Epidermal melanocyte (primary cell): Measurements from ENCODE around the gene UGT1A6.

ENCODE experiments used
- DNase-seq: peaks from one replicate; pipeline ENCODE4 v3.0.0; 2011; ENCODE audit warnings: low spot score; ENCODE audit not compliant: insufficient read length

UGT1A6 gene

DNA sequence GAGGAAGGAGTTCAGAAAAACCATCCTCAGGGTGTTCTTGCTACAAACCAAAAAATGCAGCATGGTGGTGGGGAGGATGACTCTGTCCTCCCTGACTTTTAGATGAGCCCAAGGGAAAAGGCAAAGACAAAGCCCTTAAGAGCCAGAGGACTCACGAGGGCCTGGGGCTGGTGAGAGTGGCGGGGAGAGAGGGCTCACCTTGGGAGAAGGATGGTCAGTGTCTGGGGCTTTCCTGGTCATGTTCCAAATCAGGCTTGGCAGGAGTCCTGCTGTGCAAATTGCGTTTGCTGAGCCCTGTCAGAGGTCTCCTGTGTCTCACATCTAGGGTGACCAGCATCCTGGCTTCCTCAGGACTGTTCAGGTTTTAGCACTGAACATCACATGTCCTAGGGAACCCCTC, 72.1 kb downstream of the UGT1A6 start:
- DNase-seq, result no peak

DNA sequence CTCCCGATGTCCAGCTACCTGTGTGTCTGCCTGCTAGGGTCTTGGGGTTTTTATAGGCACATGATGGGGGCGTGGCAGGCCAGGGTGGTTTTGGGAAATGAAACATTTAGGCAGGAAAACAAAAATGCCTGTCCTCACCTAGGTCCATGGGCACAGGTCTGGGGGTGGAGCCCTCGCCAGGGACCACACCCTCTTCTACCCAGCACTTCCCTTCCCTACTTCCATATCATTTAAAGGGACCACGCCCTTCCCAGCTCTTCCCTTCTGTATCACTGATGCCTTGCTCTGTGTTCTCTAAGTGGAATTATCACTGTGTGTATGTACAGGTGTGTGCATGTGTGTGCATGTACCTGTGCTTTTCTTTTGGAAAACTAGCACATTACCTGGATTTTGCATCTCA, 73.7 kb downstream of the UGT1A6 start:
- no peak for DNase-seq

DNA sequence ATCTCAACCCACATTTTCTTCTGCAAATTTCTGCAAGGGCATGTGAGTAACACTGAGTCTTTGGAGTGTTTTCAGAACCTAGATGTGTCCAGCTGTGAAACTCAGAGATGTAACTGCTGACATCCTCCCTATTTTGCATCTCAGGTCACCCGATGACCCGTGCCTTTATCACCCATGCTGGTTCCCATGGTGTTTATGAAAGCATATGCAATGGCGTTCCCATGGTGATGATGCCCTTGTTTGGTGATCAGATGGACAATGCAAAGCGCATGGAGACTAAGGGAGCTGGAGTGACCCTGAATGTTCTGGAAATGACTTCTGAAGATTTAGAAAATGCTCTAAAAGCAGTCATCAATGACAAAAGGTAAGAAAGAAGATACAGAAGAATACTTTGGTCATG, 75.4 kb downstream of the UGT1A6 start:
- no peak for DNase-seq

DNA sequence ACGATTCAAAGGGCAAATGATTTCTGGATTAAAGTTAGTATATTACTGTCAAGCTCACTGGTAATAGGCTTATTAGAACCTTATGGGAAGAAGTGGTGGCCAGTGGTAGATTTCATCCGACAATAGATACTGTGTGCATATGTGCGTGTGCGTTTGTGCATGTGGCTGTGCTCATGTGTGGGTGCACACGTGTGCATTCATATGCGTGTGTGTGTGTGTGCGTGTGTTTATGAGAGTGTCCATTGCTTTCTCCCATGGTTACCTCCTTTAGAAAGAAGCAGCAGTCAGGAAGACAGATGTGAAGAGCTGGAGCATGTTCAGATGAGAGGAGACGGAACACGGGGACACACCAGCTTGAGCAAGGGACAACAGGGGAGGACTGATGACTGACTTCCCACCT, 76.6 kb downstream of the UGT1A6 start:
- DNase-seq, result no peak

DNA sequence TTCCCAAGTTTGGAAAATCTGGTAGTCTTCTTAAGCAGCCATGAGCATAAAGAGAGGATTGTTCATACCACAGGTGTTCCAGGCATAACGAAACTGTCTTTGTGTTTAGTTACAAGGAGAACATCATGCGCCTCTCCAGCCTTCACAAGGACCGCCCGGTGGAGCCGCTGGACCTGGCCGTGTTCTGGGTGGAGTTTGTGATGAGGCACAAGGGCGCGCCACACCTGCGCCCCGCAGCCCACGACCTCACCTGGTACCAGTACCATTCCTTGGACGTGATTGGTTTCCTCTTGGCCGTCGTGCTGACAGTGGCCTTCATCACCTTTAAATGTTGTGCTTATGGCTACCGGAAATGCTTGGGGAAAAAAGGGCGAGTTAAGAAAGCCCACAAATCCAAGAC, 79.5 kb downstream of the UGT1A6 start:
- DNase-seq, result no peak

DNA sequence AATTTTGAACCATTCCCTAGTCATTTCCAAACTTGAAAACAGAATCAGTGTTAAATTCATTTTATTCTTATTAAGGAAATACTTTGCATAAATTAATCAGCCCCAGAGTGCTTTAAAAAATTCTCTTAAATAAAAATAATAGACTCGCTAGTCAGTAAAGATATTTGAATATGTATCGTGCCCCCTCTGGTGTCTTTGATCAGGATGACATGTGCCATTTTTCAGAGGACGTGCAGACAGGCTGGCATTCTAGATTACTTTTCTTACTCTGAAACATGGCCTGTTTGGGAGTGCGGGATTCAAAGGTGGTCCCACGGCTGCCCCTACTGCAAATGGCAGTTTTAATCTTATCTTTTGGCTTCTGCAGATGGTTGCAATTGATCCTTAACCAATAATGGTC, 79.9 kb downstream of the UGT1A6 start:
- DNase-seq, result no peak

DNA sequence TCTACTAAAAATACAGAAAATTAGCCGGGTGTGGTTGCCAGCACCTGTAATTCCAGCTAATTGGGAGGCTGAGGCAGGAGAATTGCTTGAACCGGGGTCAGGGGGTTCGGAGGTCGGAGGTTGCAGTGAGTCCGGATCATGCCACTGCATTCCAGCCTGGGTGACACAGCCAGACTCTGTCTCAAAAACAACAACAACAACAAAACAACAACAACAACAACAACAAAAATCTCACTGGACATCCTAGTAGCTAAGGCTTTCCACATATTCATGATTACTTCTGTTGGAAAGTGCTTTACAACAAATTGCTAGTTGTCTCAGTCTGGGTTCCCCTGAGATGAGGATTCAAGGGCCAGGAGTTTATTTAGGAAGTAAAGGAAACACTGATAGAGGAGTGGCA, 81.2 kb downstream of the UGT1A6 start:
- DNase-seq, result no peak

DNA sequence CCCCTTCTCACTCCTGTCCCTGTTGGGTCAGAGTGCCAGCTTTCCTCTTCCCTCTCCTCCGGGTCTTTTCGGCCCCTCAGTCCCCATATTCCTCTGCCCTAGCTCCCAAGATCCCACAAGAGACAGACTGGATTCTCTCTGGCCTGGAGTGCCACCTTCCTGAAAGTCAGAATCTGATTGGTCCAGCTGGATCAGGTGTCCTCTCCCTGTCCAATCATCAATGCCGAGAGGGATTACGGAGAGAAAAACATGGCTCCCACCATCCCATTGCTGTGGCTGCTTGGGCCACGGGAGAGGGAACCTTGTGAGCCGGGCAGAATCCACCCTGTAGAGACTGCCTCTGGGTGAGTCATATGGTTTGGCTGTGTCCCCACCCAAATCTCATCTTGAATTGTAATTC, 82.7 kb downstream of the UGT1A6 start:
- DNase-seq, result no peak

DNA sequence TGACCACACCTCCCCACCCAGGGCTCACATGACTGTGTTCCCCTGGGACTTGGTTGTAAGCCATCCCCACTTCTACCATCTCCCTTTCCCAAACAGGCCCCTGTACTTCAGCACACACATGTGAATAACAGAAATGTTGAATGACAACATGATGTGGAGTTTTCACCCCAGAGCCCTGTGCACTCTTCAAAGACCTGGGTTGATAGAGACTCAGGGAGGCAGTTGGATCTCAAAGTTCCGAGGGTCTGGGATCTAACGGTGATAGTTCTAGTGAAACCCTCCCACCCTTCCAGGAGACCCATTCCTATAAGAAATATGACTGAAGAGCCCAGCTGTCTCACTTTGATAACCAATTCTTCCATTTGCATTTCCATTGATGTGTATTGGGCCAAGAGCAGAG, 85.3 kb downstream of the UGT1A6 start, which contains the start of gene MROH2A:
Gene MROH2A, plus strand, starts transcription at position 301 of the 400 bp plus-strand sequence. CDS start 1,029 bp downstream, outside the sequence.
- no peak for DNase-seq

DNA sequence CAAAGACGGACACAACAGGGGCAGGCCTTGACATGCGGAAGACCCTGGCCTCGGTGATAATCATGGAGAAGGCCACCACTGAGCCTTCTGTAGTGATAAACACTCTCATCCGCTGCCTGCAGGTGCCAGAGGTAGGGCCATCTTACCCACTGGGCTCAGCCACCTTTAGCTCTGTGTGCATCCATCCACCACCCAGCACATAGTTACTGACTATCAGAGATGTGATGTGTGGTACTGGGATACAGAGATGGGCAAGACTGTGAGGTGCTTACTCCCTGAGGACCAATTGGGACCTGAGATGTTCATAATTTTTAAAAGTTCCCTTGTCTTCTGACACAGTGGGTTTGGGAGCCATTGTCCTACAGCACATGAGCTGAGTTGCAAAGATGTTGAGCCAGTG, 87.0 kb downstream of the UGT1A6 start:
- DNase-seq, result no peak

DNA sequence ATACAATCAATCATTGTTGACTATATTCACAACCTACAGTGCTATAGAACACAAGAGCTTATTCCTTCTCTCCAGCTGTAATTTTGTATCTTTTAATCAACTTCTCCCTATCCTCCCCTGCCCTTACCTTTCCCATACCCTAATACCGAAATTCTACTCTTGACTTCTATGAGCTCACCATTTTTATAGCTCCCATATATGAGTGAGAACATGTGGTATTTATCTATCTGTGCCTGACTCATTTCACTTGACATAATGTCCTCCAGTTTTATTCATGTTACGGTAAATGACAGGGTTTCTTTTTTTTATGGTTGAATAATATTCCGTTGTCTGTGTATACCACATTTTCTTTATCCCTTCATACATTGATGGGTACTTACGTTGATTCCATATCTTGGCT, 88.1 kb downstream of the UGT1A6 start:
- no peak for DNase-seq

DNA sequence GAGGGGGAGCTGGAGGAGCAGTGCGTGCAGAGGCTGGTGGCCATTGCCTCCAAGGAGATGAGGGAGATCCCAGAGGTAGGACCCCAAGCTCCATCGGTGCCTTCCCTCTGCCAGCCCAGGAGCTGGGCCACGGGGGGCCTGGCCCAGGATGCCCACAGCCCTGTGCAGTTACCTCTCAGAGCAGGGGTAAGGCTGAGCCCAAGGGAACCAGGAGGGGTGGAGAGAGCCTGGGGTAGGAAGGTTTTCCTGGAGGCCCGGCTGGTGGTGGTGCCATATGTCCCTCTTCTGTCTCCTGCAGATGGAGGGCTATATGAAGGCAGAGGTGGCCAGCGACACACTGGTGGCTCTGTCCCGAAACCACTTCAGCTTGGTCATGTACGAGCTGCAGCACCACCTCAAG, 96.9 kb downstream of the UGT1A6 start:
- no peak for DNase-seq

DNA sequence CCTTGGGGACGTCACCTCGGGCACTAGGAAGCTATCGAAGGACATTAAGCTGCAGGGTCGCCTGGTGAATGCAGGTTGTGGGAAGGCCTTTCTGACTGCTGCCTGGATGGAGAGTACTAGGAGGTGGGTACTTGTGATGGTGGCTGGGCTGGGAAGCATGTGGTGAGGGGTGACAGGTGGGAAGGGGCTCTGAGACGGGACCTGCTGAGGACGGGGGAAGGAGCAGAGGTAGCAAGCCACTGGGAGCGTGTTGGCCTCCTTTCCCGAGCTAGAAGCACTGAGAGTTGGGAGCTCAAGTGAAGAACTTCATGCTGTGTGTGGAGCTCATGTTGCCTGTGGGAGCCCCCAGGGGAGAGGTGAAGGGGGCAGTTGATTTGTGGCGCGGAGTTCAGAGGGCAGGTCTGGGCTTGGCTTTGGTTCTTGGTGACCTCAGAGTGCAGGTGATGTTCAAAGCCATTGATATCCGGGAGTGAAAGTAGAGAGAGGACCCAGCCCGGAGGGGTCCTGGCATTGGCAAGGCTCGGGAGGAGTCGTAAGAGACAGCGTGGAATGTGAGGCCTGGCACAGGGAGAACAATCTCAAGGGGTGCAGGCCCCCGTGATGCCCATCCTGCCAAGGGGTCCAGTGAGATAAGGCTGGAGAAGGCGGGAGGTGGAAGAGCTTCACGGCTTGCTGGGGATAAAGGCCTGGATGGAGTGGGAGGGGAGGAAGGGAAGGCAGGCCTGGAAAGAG, 98.6 kb downstream of the UGT1A6 start:
- DNase-seq, result no peak

DNA sequence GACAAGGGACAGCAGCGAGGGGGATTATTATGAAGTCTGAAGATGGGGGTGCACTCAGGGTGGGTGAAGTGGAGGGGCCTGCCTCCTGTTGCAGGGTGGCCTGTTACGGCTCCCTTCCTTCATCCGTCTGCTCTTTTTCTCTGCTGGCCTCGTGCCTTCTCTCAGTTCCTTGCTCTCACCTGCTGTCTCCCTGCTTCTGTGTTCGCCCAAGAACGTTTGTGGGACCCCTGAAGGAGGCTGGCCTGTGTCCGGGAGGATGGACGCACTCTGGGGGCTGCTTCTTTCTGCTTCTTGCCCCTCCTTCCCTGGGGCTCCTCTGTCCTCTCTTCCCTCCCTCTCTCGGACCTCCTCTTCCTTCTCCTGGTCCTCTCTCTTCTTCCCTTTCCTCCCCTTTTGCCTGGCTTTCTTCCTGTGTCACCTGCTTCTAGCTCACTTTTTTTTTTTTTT, 99.2 kb downstream of the UGT1A6 start:
- DNase-seq, result no peak

DNA sequence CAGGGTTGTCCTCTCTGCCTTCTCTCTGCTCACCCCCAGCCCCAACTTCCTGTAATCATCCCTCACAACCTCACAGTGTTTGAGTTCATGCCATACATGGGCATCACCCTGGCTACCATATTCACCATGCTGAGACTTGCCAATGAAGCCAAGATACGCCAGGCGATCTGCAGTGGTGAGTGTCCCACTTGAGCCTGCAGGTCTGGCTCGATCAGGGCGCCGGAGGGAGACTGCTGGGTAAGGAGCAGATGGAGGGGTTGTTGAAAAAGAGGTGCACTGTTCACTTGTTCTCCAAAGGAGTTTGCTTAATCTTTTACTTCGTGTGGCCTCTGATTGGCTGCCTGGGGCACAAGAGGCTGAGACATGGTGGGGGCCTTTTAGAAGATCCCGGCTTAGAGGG, 100.0 kb downstream of the UGT1A6 start:
- no peak for DNase-seq

DNA sequence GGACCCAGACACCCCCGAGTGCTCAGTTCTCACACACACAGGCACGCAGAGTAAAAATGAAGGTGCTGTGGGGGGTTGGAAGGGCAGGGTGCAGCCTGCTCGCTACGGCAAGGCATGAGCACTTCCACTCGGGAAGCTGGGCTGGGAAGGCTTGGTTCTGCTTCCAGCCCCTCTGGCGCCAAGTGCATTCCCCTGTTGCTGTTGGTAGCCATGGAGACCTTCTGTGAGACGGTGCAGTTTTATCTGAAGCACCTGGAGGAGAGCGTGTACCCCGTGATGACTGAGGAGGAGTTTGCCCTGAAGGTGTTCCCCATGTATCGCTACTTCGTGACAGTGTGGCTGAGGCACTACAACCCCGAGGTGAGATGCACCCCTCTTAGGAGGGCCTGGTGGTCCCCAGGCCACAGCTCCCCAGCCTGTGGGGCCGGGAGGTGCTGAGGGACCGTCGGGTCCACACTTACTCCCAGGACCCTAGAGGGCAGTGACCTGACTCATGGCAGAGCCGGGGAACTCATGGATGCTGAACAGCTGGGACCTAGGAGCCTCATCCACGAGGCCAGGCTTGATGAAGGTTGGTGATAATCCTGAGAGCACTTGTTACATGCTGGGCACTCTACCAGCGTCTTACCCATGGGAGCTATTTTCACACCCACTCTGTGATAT, 100.9 kb downstream of the UGT1A6 start:
- DNase-seq, result no peak

DNA sequence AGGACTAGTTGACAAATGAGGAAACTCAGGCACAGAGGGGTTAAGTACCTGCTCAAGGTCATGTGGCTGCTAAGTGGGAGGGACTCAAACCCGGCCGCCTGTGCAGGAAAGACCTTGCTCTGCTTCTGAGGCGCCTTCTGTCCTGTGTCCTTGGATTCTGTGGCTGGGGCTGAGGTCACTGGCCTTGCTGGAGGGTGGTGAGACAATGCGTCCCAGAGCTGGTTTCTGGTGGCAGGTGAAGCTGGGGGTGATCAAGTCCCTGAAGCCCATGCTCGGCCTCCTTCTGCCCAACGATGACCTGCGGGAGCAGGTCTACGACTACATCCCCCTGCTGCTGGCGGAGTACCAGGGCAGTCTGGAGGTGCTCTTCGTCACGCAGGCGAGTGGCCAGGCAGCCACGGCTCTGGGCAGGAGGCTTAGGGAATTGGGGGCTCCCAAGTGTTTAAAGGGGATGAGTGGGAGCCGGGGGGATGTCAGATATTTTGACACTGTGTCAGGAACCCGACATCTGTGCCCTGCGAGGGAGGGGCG, 101.5 kb downstream of the UGT1A6 start:
- no peak for DNase-seq

DNA sequence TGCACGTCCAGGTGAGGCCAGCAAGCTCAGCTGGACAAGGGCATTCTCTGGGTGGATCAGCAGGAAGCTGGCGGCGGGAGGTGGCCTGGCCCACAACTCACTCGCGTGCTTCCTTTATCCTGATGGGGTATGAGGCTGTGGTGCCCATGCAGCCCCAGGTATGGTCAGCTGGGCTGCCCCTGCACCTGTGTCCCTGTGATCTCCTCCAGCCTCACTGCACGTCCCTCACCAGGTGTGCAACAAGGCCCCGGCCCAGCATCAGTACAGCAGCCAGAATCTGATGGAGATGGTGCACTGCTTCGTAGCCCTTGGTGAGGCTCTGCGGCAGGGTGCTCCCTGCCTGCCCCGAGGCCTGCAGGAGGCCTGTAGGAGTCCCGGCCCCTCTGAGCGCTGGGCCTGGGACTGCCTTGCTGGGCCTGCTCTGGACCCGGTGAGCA, 103.1 kb downstream of the UGT1A6 start:
- DNase-seq, result no peak

DNA sequence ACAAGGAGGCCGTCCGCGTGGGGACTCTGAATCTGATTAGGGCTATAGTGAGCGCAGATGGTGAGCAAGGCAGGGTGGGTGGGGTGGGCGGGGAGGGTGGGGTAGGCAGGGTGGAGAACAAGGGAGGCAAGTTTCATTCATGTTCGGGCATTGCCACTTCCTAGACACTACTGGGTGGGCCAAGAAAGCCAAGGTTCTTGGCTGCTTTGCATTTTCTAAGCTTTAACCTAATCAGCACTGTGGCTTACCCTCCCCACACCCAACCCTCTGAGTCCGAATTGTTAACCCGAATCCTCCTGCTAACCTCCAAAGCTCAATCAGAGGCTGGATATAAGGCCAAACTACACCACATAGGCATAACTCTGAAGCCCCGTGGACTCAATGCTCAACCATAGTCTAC, 103.6 kb downstream of the UGT1A6 start:
- no peak for DNase-seq

DNA sequence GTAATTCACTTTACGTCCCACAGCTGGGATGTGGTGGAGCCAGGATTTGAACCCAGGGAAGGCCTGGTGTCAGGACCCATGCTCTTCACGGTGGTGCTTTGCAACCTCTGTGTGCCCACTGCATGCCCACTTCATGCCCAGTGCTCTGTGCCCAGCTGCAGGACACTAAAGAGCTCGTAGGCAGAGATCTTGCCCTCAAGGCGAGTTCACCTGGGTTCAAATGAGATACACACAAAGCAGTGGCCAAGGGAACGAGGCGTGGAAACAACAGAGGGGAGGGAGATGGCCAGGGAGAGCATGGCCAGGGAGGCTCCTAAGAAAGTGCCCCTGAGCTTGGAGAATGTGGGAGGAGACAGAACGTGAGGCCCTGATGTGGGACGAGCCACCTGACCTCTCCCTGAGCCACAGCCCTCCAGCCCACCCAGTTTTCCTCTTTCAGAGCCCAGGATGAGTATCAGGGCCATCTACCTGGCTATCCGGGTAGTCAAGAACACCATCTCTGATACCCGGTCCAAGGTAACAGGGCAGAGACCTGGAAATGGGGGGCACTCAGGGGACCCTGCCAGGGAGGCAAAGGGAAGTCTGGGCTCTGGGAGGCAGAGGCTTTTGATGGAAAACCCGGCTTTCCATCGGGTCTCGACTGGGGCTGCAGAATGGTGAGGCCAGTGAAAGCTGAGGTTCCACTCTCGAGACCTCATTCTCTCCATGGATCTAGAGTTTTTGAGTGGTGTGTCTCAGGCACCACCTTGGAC, 105.8 kb downstream of the UGT1A6 start:
- no peak for DNase-seq

DNA sequence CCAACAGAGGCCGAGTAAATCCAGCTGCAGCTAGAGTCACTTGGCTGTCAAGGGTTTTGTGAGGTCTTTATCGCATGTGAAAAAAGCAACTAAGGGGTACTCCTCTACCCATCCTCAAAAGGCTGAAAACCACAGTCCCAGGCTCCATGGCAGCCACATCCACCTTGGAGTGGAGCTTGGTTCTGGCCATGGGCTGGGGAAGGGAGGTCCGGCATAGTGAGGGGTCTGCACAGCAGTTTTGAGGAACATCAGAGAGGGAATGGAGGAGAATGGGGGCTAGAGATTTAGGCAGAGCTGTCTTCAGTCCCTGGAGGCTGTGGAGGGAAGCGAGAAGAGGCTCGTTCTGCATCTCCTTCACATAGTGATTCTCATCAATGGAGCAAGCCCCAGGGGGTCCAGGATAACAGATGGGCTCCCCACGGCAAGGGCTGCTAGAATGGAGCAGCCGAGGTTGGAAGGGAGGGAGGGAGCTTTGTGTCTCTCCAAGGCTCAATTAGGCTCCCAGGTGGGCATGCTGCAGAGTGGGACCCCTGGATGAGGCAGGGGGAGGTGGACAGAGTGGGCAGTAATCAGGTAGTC, 106.5 kb downstream of the UGT1A6 start:
- no peak for DNase-seq

DNA sequence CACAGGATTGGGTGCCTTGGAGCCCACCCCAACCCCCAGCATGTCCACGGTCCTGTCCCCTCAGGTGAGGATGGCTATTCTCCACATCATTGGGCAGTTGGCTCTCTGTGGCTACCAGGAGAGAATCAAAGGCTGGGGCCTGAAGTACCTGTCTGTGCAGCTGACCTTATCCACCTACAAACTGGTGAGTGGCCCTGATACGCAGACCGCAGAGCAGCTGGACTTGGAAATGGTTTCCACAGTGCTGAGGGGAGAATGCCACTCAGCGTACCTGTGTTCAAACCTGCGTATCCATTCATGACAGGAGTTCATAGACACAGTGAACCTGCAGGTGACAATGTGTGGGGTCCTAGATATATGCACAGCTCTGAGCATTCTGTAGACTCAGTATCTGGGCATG, 107.0 kb downstream of the UGT1A6 start:
- DNase-seq, result no peak
